Stimulated activated CD4-positive, alpha-beta T cell treated with anti-CD3 and anti-CD28 coated beads, Interleukin-2, amount 100 ng/mL, for 48 hours (primary cell): ENCODE results near the gene ACTR1B.
"Not testable (repeated sequence)": the region's sequence is repeated elsewhere in the genome, so short reads cannot be mapped to it uniquely, and the experiment has no call there.

Experiments
- DNase-seq, 2 donors: peaks; one replicate each; pipeline ENCODE4 v3.0.0-alpha.2; 2020

Gene ACTR1B

GRCh38 chr2:97663962-97664635 lies at the start of gene ACTR1B:
Gene ACTR1B, minus strand, starts transcription at chr2:97664044. Its CDS starts 154 bp downstream, at chr2:97663890.
- DNase-seq: peak; percentile 93 to 95

GRCh38 chr2:97712693-97713295 lies 49.0 kb upstream of the ACTR1B start:
- no peak for DNase-seq

DNA sequence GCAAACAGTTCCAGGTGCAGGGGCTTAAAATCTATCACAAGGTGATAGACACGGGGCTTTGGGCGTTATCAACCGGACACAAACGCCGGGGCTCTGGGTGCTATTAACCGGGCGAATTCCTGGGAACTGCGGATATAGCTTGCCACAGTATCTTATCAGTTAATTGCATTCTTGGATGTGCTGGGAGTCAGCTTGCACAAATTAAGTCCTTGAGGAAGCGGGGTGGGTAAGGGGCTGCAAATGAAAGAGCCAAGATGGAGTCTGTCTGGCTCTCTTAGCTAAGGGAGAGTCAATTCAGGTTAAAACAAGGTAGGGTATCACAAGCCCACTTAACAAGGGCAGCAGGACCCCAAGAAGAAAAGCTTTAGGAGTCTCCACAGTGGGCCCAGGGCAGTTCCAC lies 48.3 kb upstream of the ACTR1B start:
- DNase-seq: not testable (repeated sequence)

GRCh38 chr2:97711394-97711711 lies 47.5 kb upstream of the ACTR1B start:
- DNase-seq: no peak

GRCh38 chr2:97708608-97709007 lies 44.8 kb upstream of the ACTR1B start:
- DNase-seq: no peak

DNA sequence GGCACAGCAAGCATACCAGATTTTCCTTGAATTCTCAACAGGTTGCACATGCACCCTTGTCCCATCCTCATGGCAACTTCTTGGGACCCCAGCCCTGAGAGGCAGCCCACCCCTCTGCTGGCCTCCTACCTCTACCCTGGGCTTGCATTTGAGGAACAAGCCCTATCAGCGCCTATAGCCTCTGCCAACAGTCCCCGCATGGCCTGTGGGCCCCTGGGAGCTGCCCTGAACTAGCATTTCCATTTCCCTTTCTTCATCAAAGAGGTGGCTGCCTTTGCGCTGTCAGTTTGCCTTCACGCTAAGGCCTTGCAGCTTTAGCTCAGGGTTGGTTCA lies 44.2 kb upstream of the ACTR1B start:
- DNase-seq: no peak

DNA sequence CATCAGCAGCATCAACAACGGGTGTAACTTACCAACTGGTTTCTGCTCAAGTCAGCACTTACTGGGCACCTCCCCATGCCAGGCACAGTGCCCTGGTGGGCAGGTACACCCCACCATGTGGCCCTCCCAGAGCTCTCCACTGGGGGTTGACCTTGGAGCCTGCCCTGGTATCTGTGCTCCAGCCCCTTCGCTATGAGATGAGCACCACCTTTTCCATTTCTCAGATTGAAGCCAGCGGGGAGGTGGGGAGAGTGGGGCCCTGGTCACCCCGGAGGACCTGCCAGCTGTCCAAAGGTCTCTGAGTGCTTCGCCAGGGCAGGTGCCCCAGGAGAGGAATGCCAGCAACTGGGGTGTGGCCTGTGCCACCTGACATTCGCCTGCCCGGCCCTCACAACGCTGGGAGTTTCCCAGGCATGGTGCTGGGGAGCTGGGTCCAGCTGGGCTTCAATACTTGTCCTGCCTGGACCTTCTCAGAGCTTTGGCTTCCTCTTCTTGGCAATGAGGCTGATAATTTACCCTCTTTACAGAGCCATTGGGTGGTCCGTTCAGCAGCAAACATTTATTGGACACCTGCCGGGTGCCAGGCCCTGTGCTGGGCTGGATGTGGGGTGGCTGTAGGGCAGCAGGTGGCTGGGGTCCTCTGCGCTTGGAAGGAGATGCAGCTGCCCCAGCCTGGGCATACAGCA lies 43.7 kb upstream of the ACTR1B start:
- no peak for DNase-seq

GRCh38 chr2:97706708-97707345 lies 43.0 kb upstream of the ACTR1B start:
- DNase-seq: no peak

DNA sequence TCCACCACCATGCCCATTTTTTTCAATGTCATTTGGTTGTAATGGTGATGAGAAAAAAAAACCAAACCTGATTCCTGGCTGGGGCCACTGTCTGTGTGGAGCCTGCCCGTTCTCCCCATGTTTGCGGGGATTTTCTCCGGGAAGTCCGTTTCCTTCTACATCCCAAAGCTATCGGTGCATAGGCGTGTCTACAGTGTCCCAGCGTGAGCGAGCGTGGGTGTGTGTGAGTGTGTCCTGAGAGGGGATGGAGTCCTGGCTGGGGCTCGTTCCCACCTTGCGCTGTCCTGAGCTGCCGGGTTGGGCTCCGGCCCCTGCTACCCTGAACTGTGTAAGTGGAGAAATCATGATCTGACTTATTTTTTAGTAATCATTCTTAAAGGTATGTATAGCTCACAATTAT lies 42.3 kb upstream of the ACTR1B start:
- DNase-seq: no peak

DNA sequence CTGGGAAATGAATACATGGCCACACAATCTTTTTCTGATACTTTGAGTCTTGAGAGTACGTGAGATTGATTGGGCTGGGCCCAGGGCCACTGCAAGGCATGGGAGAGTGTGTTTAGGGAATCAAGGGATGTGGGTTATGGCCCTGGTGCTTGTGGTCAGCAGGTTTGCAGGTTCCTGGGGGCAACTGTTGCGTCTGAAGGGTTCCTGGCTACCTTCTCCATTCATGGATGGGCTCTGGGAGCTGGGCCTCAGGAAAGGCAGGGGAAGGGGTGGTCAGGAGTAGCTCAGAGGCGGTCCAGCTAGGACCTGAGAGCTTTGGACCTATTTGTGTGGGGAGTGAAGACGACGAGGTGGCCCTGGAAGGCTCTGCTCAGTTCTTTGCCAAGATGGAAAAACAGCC lies 41.1 kb upstream of the ACTR1B start:
- DNase-seq: no peak

DNA sequence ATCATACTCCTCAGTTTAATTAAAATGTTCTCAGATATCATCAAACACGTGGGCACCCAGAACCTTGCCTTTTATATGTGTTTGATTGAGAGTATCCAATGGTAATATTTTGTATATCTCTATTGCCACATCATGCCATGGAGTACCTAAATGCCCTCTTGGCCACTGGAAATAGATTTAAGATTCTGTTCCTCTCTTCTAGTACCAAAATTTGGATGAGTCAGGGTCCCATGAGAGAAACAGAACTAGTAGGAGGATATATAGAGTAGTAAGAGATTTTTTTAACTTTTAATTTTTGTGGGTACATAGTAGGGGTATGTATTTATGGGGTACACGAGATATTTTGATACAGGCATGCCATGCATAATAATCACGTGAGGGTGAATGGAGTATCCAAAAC lies 39.9 kb upstream of the ACTR1B start:
- DNase-seq: no peak

DNA sequence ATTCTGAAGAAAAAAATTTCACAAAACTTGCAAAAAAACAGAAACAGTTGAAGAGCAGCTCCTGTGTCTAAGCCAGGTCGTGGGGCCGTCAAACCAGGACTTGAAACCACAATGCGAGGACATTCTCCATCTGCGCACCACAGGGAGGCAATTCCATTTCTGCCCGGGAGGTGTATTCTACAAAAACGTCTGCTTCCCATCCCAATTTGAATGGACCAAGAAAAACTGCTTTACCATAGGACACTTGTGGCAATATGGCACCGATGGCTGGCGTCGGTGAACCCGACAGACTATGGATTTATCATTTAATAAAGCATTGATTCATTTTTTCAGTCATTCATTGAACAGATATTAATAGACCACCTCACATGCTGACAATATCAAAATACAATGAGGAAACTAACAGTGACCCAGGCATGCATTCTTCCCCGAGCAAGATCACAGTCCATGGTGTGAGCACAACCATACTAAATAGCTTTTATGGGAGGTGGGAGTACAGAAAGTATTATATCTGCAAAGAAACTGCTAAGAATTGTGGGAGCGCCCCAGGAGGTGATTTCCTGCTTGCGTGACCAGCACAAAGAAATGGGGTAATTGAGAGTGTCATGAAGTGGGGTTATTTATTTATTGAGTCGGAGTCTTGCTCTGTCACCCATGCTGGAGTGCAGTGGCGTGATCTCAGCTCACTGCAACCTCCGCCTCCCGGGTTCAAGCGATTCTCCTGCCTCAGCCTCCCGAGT lies 39.1 kb upstream of the ACTR1B start:
- DNase-seq: no peak

GRCh38 chr2:97701851-97702465 lies 38.1 kb upstream of the ACTR1B start:
- no peak for DNase-seq

- no peak for DNase-seq
Observed at GRCh38 chr2:97701186-97701585, 37.3 kb upstream of the ACTR1B start.

GRCh38 chr2:97699765-97700444 lies 36.1 kb upstream of the ACTR1B start:
- peak; percentile 56 to 71 for DNase-seq

DNA sequence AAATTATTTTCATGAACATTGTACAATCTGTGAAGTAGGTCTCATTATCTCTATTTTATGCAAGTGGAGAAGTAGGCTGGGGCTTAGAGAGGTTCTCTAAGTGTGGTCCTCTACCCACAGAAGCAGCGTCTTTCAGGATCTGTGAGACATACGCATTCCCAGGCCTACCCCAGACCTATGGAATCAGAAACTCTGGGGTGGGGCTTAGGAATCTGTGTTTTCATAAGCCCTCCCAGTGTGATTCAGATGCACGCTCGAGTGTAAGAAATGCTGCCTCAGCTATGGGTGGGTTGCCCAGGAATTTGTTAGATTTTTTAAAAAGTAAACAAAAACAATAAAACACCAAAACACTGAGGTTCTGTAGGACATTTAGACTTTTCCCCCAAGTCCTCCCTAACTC lies 34.7 kb upstream of the ACTR1B start:
- DNase-seq: no peak

DNA sequence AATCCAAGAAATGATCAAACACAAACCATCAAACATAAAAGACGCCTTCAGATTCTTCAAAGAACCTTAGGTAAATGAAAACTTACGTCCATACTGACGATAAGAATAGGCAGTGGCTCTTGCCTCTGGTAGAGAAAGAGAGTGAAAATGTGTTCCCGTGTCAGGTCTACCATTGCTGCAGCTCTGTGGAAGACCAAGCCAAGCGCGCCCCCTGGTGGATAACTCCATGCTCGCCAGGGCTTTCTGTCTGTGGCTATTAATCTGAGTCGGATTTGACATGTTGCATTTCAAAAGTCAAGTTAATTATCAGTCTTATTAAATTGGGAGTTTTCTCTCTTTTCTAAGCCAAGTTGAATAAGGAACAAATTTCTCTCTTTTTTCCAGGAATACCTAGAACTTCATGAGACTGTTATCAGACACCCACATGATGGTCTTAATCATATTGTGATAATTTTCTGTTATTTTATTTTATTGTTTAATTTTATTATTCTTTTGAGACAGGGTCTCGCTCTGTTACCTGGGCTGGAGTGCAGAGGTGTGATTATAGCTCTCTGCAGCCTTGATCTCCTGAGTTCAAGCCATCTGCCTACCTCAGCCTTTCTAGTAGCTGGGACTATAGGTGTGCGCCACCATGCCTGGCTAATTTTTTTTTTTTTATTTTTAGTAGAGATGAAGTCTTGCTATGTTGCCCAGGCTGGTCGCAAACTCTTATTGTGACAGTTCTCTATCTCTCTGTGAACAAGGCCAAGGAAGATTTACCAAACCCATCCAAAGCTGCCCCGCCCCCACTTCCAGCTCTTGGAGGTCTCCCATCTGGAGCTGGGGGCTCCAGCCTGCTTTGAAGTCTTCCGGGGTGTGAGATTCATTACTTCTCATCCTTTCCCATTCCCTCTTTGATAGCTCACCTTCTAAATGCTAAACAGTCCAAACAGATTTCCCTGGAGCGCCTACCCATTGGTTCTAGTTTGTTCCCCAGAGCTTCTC lies 33.7 kb upstream of the ACTR1B start:
- DNase-seq: peak; percentile 96 to 98

GRCh38 chr2:97695744-97696143 lies 31.9 kb upstream of the ACTR1B start:
- no peak for DNase-seq

DNA sequence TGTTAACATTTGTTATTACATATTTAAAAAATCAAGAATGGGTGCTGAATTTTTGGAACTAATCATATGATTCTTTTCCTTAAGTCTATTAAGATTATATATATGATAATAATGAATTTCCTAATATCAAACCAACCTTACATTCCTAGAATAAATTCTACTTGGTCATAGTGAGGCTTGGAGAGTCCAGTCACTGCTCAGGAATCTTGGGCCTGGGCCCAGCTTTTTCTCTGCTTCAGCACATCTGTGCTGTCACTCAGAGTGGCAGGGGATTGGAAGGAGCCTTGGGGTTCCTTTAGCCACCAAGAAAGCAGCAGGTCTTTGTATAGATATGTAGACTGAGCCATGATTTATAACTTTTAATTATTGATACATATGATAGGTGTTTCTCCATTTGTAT lies 29.6 kb upstream of the ACTR1B start:
- no peak for DNase-seq

DNA sequence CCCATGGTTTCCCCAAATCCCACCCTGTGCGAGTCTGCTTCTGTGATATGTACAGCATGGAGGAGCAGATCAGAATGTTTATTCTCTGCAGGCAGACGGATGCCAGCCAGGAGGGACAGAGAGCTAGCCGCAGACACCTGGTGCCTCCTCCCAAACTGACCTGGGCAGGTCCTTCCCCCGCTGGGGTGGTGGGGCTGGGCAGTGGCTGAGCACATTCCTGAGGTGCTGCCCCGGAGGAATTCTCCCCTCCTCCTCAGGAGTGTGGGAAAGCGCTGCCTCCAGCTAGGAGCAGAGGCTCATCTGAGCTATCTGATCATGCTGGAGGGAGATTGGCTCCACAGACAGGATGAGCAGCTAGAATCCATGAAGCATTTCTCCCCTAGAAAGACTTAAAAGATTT lies 27.3 kb upstream of the ACTR1B start:
- DNase-seq: no peak
